K562 (cell line): ENCODE results near the gene CAPZB. TPM values are rescaled to one million over a fixed set of nuclear protein-coding genes. Genes with fewer than 3 reads are reported as not detected.

ENCODE experiments used
- ATAC-seq: fragments of 200-7000 bp; cut with Tn5 transposase; 3 replicates; pipeline ENCODE4 v1.9.1; 2020; ENCODE audit warnings: moderate library complexity
- BruUV-seq: library from RNA; stranded (reverse); fragments of 400-500 nt; replicated peaks from 2 replicates; lab custom pipeline; 2021; lab: Mats Ljungman, UMichigan
- CTCF ChIA-PET: fragments of 300-600 bp; formaldehyde crosslinking; extraction: SDS; loops from one replicate; lab custom pipeline; 2021; ENCODE audit warnings: low intra/inter-chr PET ratio; lab: Yijun Ruan, JAX
- POLR2A ChIA-PET: fragments of 300-600, 350-650 bp; sonication (Branson Sonifier 250); formaldehyde crosslinking; extraction: SDS; loops from one replicate; lab custom pipeline; 2021; ENCODE audit warnings: antibody characterized with exemption, inconsistent platforms; lab: Yijun Ruan, JAX
- DNase-seq, 4 experiments: peaks; one replicate each; pipeline versions ENCODE4 v3.0.0 to v3.0.0-alpha.2; 2011 to 2018; ENCODE audit warnings: low spot score in 3 of 4, mixed read lengths in 3 of 4; ENCODE audit errors: extremely low read depth in 1 of 4
- FAIRE-seq: peaks from 2 replicates; lab custom pipeline; 2011; peaks lifted over from hg19 to GRCh38; lab: Jason Lieb, UNC
- H2AFZ ChIP-seq: 2 replicates; pipeline ENCODE4 v1.6.0; 2011; ENCODE audit warnings: low read depth, low read length, control low read depth, inconsistent platforms
- H3K27ac ChIP-seq: fragments of 200-600 bp; 3 replicates; pipeline ENCODE4 v1.8.0; 2011; ENCODE audit warnings: low read depth, mild to moderate bottlenecking, control low read depth, inconsistent platforms, low read length, moderate library complexity, mixed read lengths; ENCODE audit errors: extremely low read depth
- H3K27me3 ChIP-seq, 2 experiments: fragments of 300-600 bp in 1 of 2; 2 replicates in 1 of 2; 3 replicates in 1 of 2; pipeline versions ENCODE4 v1.6.0 to v1.8.0; 2011; ENCODE audit warnings: inconsistent platforms in 2 of 2, low read length in 2 of 2, mild to moderate bottlenecking in 1 of 2, mixed read lengths in 1 of 2, moderate library complexity in 1 of 2; ENCODE audit not compliant: control insufficient read depth in 2 of 2, insufficient read depth in 2 of 2
- H3K36me3 ChIP-seq: fragments of 300-600 bp; 3 replicates; pipeline ENCODE4 v1.8.0; 2011; ENCODE audit warnings: mild to moderate bottlenecking, low read length, inconsistent platforms; ENCODE audit not compliant: control insufficient read depth, insufficient read depth
- H3K4me1 ChIP-seq, 2 experiments: fragments of 200-600 bp in 1 of 2; replicated peaks in 1 of 2; 2 replicates in 1 of 2; 3 replicates in 1 of 2; pipeline versions ENCODE4 v1.5.1 to v1.8.0; 2011; ENCODE audit warnings: inconsistent platforms in 2 of 2, low read length in 2 of 2, mild to moderate bottlenecking in 1 of 2, mixed read lengths in 1 of 2, moderate library complexity in 1 of 2; ENCODE audit not compliant: control insufficient read depth in 2 of 2, insufficient read depth in 2 of 2
- H3K4me2 ChIP-seq: 2 replicates; pipeline ENCODE4 v1.6.1; 2011; ENCODE audit warnings: low read length, control low read depth, inconsistent platforms, mixed read lengths; ENCODE audit not compliant: insufficient read depth
- H3K4me3 ChIP-seq: fragments of 200-600 bp; sonication (generic), shearing (Covaris generic); 2 replicates; pipeline ENCODE4 v1.5.1; 2016; ENCODE audit warnings: control low read depth, inconsistent platforms
- H3K79me2 ChIP-seq: fragments of 200-600 bp; 3 replicates; pipeline ENCODE4 v1.8.0; 2011; ENCODE audit warnings: low read length, inconsistent platforms; ENCODE audit not compliant: control insufficient read depth, insufficient read depth
- H3K9ac ChIP-seq, 2 experiments: 2 replicates each; pipeline versions ENCODE4 v1.6.0 to v1.6.1; 2011; ENCODE audit warnings: low read depth in 2 of 2, low read length in 2 of 2, control low read depth in 1 of 2, inconsistent platforms in 1 of 2, mild to moderate bottlenecking in 1 of 2, mixed read lengths in 1 of 2; ENCODE audit not compliant: insufficient read depth in 1 of 2
- H3K9me1 ChIP-seq: one replicate; pipeline ENCODE4 v1.6.0; 2011; ENCODE audit warnings: inconsistent platforms, mild to moderate bottlenecking, low read length, moderate library complexity; ENCODE audit not compliant: control insufficient read depth, insufficient read depth
- H3K9me3 ChIP-seq: replicated peaks from 2 replicates; pipeline ENCODE4 v1.5.1; 2011; ENCODE audit warnings: low read depth, low read length, inconsistent platforms; ENCODE audit not compliant: control insufficient read depth, insufficient read depth
- H4K20me1 ChIP-seq: replicated peaks from 2 replicates; pipeline ENCODE4 v1.6.1; 2011; ENCODE audit warnings: low read length, inconsistent platforms, mixed read lengths; ENCODE audit not compliant: control insufficient read depth, insufficient read depth
- ATF3 ChIP-seq, 2 experiments: fragments of 450-650 bp in 1 of 2; sonication (generic) in 1 of 2; formaldehyde crosslinking in 1 of 2; IDR thresholded peaks in 1 of 2; conservative IDR thresholded peaks in 1 of 2; 2 replicates each; pipeline versions ENCODE4 v1.6.1 to v1.8.1; 2016 to 2023; ENCODE audit warnings: mild to moderate bottlenecking in 2 of 2, moderate library complexity in 2 of 2, inconsistent platforms in 1 of 2, missing genetic modification reagents in 1 of 2
- CAMTA2 ChIP-seq: fragments of 250-450 bp; sonication (Bioruptor Pico); conservative IDR thresholded peaks from 2 replicates; pipeline ENCODE4 v1.5.1; 2022
- ETV6 ChIP-seq, 3 experiments: fragments of 150-350 bp in 1 of 3; sonication (generic) in 1 of 3; formaldehyde crosslinking in 1 of 3; IDR thresholded peaks; 2 replicates each; pipeline versions ENCODE4 v1.6.1 to v1.8.0; 2014 to 2022; ENCODE audit warnings: borderline replicate concordance in 2 of 3, low read depth in 2 of 3, antibody characterized with exemption in 1 of 3, low read length in 1 of 3, mild to moderate bottlenecking in 1 of 3, missing genetic modification reagents in 1 of 3
- GTF2F1 ChIP-seq: IDR thresholded peaks from 2 replicates; pipeline ENCODE4 v1.6.1; 2011; ENCODE audit warnings: low read depth, low read length, improper control_type of control experiment
- HMBOX1 ChIP-seq: sonication (generic); IDR thresholded peaks from 2 replicates; pipeline ENCODE4 v1.6.1; 2016
- MAZ ChIP-seq, 2 experiments: fragments of 450-650 bp in 1 of 2; sonication (generic) in 1 of 2; formaldehyde crosslinking; IDR thresholded peaks in 1 of 2; conservative IDR thresholded peaks in 1 of 2; 2 replicates each; pipeline versions ENCODE4 v1.4.0 to v1.5.0; 2020; ENCODE audit warnings: mild to moderate bottlenecking in 1 of 2, missing genetic modification reagents in 1 of 2
- NFIC ChIP-seq: fragments of 450-650 bp; IDR thresholded peaks from 2 replicates; pipeline ENCODE4 v1.6.1; 2017; ENCODE audit warnings: mild to moderate bottlenecking, inconsistent platforms
- NR2C2 ChIP-seq, 2 experiments: fragments of 200-800 bp in 1 of 2; sonication (Bioruptor generic) in 1 of 2; sonication (generic) in 1 of 2; formaldehyde crosslinking in 1 of 2; IDR thresholded peaks; 2 replicates each; pipeline versions ENCODE4 v1.6.1 to v1.8.0; 2016 to 2022; ENCODE audit warnings: mild to moderate bottlenecking in 1 of 2, missing compliant biosample characterization in 1 of 2, missing genetic modification characterization in 1 of 2, missing genetic modification reagents in 1 of 2
- VEZF1 ChIP-seq: fragments of 200-800 bp; sonication (Bioruptor generic); IDR thresholded peaks from 2 replicates; pipeline ENCODE4 v1.6.1; 2017; ENCODE audit warnings: missing genetic modification characterization, missing compliant biosample characterization
- WGBS: fragments of 100-300 bp; shearing (Covaris generic); methylation state at CpG from one replicate; pipeline ENCODE4 v1.1.6; 2016; ENCODE audit warnings: low coverage, mixed read lengths; ENCODE audit not compliant: insufficient coverage; ENCODE audit errors: missing lambda C conversion rate; 5-methylcytosine and 5-hydroxymethylcytosine counted together
- in situ Hi-C: fragments of 300-500 bp; cut with MboI; formaldehyde crosslinking; loops from 4 replicates; pipeline ENCODE4 v1.15.0; 2018; ENCODE audit warnings: inconsistent platforms, mixed read lengths
- intact Hi-C: fragments of 100-400 bp; cut with micrococcal nuclease; formaldehyde crosslinking; loops from 2 replicates; pipeline ENCODE4 v1.14.2; 2022
- polyA plus RNA-seq, 8 experiments: library from polyadenylated mRNA; depleted of rRNA in 4 of 8; stranded (reverse) in 5 of 8; unstranded in 3 of 8; fragments of >200 nt; fragmentation: Nextera tagmentation in 2 of 8; fragmentation: Illumina TruSeq in 1 of 8; extraction: Ambion mirVana in 2 of 8; extraction: Trizol in 1 of 8; gene quantifications; 2 replicates each; pipeline versions ENCODE4 v1.2.1 to v1.2.3, GENCODE V29; 2011 to 2014; ENCODE audit warnings: inconsistent platforms in 1 of 8, missing spikeins in 1 of 8
- total RNA-seq, 7 experiments: library from RNA; depleted of rRNA in 6 of 7; stranded (reverse); fragments of >200 nt in 6 of 7; fragmentation: Illumina TruSeq in 2 of 7; extraction: Trizol in 2 of 7; gene quantifications; 2 replicates each; pipeline versions ENCODE4 v1.2.1 to v1.2.3, GENCODE V29; 2011 to 2021; ENCODE audit warnings: low replicate concordance in 1 of 7

The CAPZB gene
- total and polyA plus RNA-seq, 9 of the 15 experiments (the other 6 are each of a cell fraction or from before 2014, with no cell fraction given): 57.6 to 297 (median 125) TPM

- in situ Hi-C loops (no loop called here), intact Hi-C loops (no loop called here)
- Histone ChIP-seq H3K27ac (no peak overlapping the region), H3K27me3 (no peaks in the 10 kb centered on the region), H3K4me2 (peak overlapping the region; percentile 51), H3K9ac (no peak overlapping the region), H4K20me1 (no peaks in the 10 kb centered on the region), H3K79me2 (no peaks in the 10 kb centered on the region), H2AFZ (peak overlapping the region; percentile 73), H3K9me3 (peaks cover 5% of the 10 kb centered on the region), H3K9me1 (no peaks in the 10 kb centered on the region), H3K36me3 (no peaks in the 10 kb centered on the region), H3K4me3 (no peak overlapping the region), H3K4me1 (peaks cover 0 to 3% of the 10 kb centered on the region in 2 experiments; a peak in 1 of 5 replicates)
- no peak for DNase-seq
- no peak for TF ChIP-seq ATF3 (IDR thresholded peaks at IDR 0.05)
- no peak for TF ChIP-seq ATF3 (CRISPR knock-in tag; conservative IDR thresholded peaks at IDR 0.05)
- peak; percentile 41; the same call in 1 of the 2 replicates for TF ChIP-seq NFIC
- no TSS peak for BruUV-seq
- 54% methylated on average over 5 of the region's 5 CpGs for WGBS
- no peak for ATAC-seq
- no peak for FAIRE-seq
- CTCF ChIA-PET: no interaction called here
- POLR2A ChIA-PET: interaction anchor here (0.6 to 1.6 kb wide), 2 partner anchors 9 to 53 kb away, joined by 6 to 7 read pairs; no protein-coding TSS in a partner anchor
These were observed 48.9 kb upstream of the CAPZB start for GRCh38 chr1:19534281-19534680.

GRCh38 chr1:19533626-19534025 is 48.3 kb upstream of the CAPZB start:
- ATAC-seq: peak; percentile 83
- Histone ChIP-seq H3K4me2 (peak overlapping the region; percentile 51), H2AFZ (peak overlapping the region; percentile 73), H3K4me3 (no peak overlapping the region), H3K9ac (no peak overlapping the region), H3K36me3 (no peaks in the 10 kb centered on the region), H3K4me1 (peaks cover 0 to 3% of the 10 kb centered on the region in 2 experiments; a peak in 1 of 5 replicates), H4K20me1 (no peaks in the 10 kb centered on the region), H3K9me1 (no peaks in the 10 kb centered on the region), H3K27ac (no peak overlapping the region), H3K9me3 (peaks cover 5% of the 10 kb centered on the region), H3K27me3 (no peaks in the 10 kb centered on the region), H3K79me2 (no peaks in the 10 kb centered on the region)
- FAIRE-seq: peak; percentile 42
- intact Hi-C loops: no loop called here
- ChIA-PET CTCF (no interaction called here), POLR2A (interaction anchor here (0.6 to 1.6 kb wide), 3 partner anchors 9 to 67 kb away, joined by 3 to 7 read pairs (median 6); no protein-coding TSS in a partner anchor)
- BruUV-seq: no TSS peak
- 23% methylated on average over 7 of the region's 7 CpGs for WGBS
- in situ Hi-C loops: no loop called here
- peak in 2 of 4 experiments; percentile 18 to 37 for DNase-seq
- peak; percentile 25; the same call in 1 of the 2 replicates for TF ChIP-seq VEZF1 (CRISPR knock-in tag)
- TF ChIP-seq HMBOX1: 0 out of 2 replicates have a peak, but pooled peaks have one; percentile 29
- TF ChIP-seq MAZ (CRISPR knock-in tag; conservative IDR thresholded peaks at IDR 0.05 in 1 of 2, IDR thresholded peaks at IDR 0.05 in 1 of 2): peak in 1 of 2 experiments; percentile 76; a peak in 2 of 4 replicates
- no peak for TF ChIP-seq GTF2F1
- no peak for TF ChIP-seq NR2C2 (CRISPR knock-in tag; IDR thresholded peaks at IDR 0.05)
- peak; percentile 60; the same call in 1 of the 2 replicates for TF ChIP-seq NR2C2 (tag; IDR thresholded peaks at IDR 0.05)
- 0 out of 4 replicates have a peak, but pooled peaks of 1 of the 2 experiments have one; percentile 16 for TF ChIP-seq ETV6 (IDR thresholded peaks at IDR 0.05; ENCODE audit: borderline replicate concordance in 1 of 2, low read depth in 2 of 2, low read length in 1 of 2)
- no peak for TF ChIP-seq ETV6 (CRISPR knock-in tag; IDR thresholded peaks at IDR 0.05; ENCODE audit: borderline replicate concordance)
- no peak for TF ChIP-seq CAMTA2 (CRISPR knock-in tag)
